ENCODE data around the gene CREB3L4. TPM values are rescaled to one million over a fixed set of nuclear protein-coding genes. Genes with fewer than 3 reads are reported as not detected.

CREB3L4 gene
- total and polyA plus RNA-seq, 2 of the 4 experiments (the other 2 are of a cell fraction), result 6.5 to 9.8 TPM

- no peak overlapping the region for H2BK120ac ChIP-seq (ENCODE audit: low read depth, low read length)
- no peak overlapping the region for H3K23ac ChIP-seq (ENCODE audit: low read depth, low read length)
- DNase-seq (no peak), ATAC-seq (ENCODE audit: low read depth) (no peak)
- H2AK9ac ChIP-seq (replicated peaks; ENCODE audit: low read depth, low read length, poor library complexity), result no peak overlapping the region
- H4K20me1 ChIP-seq (ENCODE audit: insufficient read depth, low read length), result no peaks in the 10 kb centered on the region
- dilution Hi-C loops (cut with HindIII; ENCODE audit: low sequenced_read_pairs, unreplicated experiment), result no loop called here
- no peak overlapping the region for H2BK15ac ChIP-seq (ENCODE audit: low read depth, low read length)
- H3K27ac ChIP-seq (ENCODE audit: insufficient read depth, low read length), result no peak overlapping the region
- H3K27me3 ChIP-seq (ENCODE audit: control insufficient read depth, insufficient read depth, low read length), result no peaks in the 10 kb centered on the region
- no peak overlapping the region for H2AFZ ChIP-seq (replicated peaks; ENCODE audit: low read length, poor library complexity)
- no peak overlapping the region for H3K4ac ChIP-seq (ENCODE audit: low read depth, low read length)
- no peaks in the 10 kb centered on the region for H3K9me3 ChIP-seq (ENCODE audit: control insufficient read depth, insufficient read depth, low read length)
- no peak overlapping the region for H3K4me3 ChIP-seq (ENCODE audit: insufficient read depth, low read depth, low read length)
- intact Hi-C loops (cut with micrococcal nuclease), result no loop called here
- H3K56ac ChIP-seq (ENCODE audit: extremely low read depth, insufficient read depth, low read length), result no peak overlapping the region
- no peak for TF ChIP-seq MAFK (IDR thresholded peaks at IDR 0.05; ENCODE audit: low read depth, low read length)
- TF ChIP-seq CEBPB (IDR thresholded peaks at IDR 0.05; ENCODE audit: low read depth, low read length), result no peak
- TF ChIP-seq, protein P1, sequence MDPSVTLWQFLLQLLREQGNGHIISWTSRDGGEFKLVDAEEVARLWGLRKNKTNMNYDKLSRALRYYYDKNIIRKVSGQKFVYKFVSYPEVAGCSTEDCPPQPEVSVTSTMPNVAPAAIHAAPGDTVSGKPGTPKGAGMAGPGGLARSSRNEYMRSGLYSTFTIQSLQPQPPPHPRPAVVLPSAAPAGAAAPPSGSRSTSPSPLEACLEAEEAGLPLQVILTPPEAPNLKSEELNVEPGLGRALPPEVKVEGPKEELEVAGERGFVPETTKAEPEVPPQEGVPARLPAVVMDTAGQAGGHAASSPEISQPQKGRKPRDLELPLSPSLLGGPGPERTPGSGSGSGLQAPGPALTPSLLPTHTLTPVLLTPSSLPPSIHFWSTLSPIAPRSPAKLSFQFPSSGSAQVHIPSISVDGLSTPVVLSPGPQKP (IDR thresholded peaks at IDR 0.05; ENCODE audit: borderline replicate concordance, low read depth, low read length), result no peak
- no peak for TF ChIP-seq POLR2A (IDR thresholded peaks at IDR 0.05; ENCODE audit: low read depth, low read length)
- TF ChIP-seq RAD21 (IDR thresholded peaks at IDR 0.05; ENCODE audit: low read length), result no peak
- no peak for TF ChIP-seq SMC3 (IDR thresholded peaks at IDR 0.05; ENCODE audit: low read depth, low read length)
- no peak for TF ChIP-seq FOS (IDR thresholded peaks at IDR 0.05; ENCODE audit: low read depth, low read length)
- no peak for TF ChIP-seq RCOR1 (IDR thresholded peaks at IDR 0.05; ENCODE audit: insufficient replicate concordance, low read length)
- TF ChIP-seq USF2 (IDR thresholded peaks at IDR 0.05; ENCODE audit: low read depth, low read length), result no peak
- no peak for TF ChIP-seq BHLHE40 (IDR thresholded peaks at IDR 0.05; ENCODE audit: low read depth, low read length)
- TF ChIP-seq NFE2L2 (IDR thresholded peaks at IDR 0.05; ENCODE audit: low read depth, low read length), result no peak
- no peak for TF ChIP-seq CHD1 (IDR thresholded peaks at IDR 0.05; ENCODE audit: low read depth, low read length)
- TF ChIP-seq RFX5 (IDR thresholded peaks at IDR 0.05; ENCODE audit: low read depth, low read length), result no peak
- no peak for TF ChIP-seq MXI1 (IDR thresholded peaks at IDR 0.05; ENCODE audit: borderline replicate concordance, low read depth, low read length)
- TF ChIP-seq MAZ (IDR thresholded peaks at IDR 0.05; ENCODE audit: borderline replicate concordance, low read depth, low read length), result no peak
- no peak overlapping the region for H3K18ac ChIP-seq (ENCODE audit: low read depth, low read length)
- no peak overlapping the region for H3K4me2 ChIP-seq (ENCODE audit: low read depth, low read length)
- in situ Hi-C loops (cut with MboI; ENCODE audit: low sequenced_read_pairs), result loop anchor here (10.0 kb wide), 1 partner anchor 133 kb away; no protein-coding TSS in a partner anchor
- H2AK5ac ChIP-seq (ENCODE audit: low read depth, low read length), result no peak overlapping the region
- CTCF ChIA-PET, result no interaction called here
- no peak overlapping the region for H2BK5ac ChIP-seq (ENCODE audit: low read depth, low read length, poor library complexity, severe bottlenecking)
- POLR2A ChIA-PET (ENCODE audit: unreplicated experiment), result interaction anchor here (0.6 kb wide), 1 partner anchor 125 kb away, joined by 4 read pairs; no protein-coding TSS in a partner anchor
- no peak overlapping the region for H3K14ac ChIP-seq (replicated peaks; ENCODE audit: low read depth, low read length)
- H3K36me3 ChIP-seq (ENCODE audit: control insufficient read depth, insufficient read depth, low read length), result no peaks in the 10 kb centered on the region
- H3K9ac ChIP-seq (ENCODE audit: low read depth, low read length), result no peak overlapping the region
- no peak overlapping the region for H4K5ac ChIP-seq (ENCODE audit: low read depth, low read length)
- no peaks in the 10 kb centered on the region for H3K79me1 ChIP-seq (ENCODE audit: low read depth in 1 of 2, low read length in 2 of 2)
- BruUV-seq (replicated peaks), result no TSS peak
- H4K8ac ChIP-seq (ENCODE audit: low read depth in 2 of 2, low read length in 2 of 2), result no peak overlapping the region
- H4K91ac ChIP-seq (ENCODE audit: insufficient read depth, low read depth, low read length), result no peak overlapping the region
- H2BK20ac ChIP-seq (ENCODE audit: low read depth, low read length), result no peak overlapping the region
- H3K9me1 ChIP-seq (ENCODE audit: insufficient read depth, low read length), result no peaks in the 10 kb centered on the region
- no CpG with 5 or more reads among the region's 1 CpG for WGBS, 2 experiments (ENCODE audit: extremely low coverage in 2 of 2, insufficient read length in 1 of 2)
- no peaks in the 10 kb centered on the region for H3K4me1 ChIP-seq (ENCODE audit: control insufficient read depth, insufficient read depth, low read length)
Observed at GRCh38 chr1:154012129-154012528, 44.4 kb downstream of the CREB3L4 start.
